T47D (cell line): ENCODE data around the gene PINK1.
"Not testable (repeated sequence)": the region's sequence is repeated elsewhere in the genome, so short reads cannot be mapped to it uniquely, and the experiment has no call there.

ENCODE experiments used
- DNase-seq, 2 experiments: peaks; one replicate each; pipeline versions ENCODE4 v3.0.0 to v3.0.0-alpha.2; 2011 to 2012; ENCODE audit warnings: low read depth in 1 of 2, low spot score in 1 of 2
- JUND ChIP-seq: IDR thresholded peaks from 2 replicates; pipeline ENCODE4 v1.6.1; 2012; ENCODE audit warnings: low read depth
- in situ Hi-C: cut with HindIII; loops from 2 replicates; pipeline ENCODE4 v1.10.0; 2016; ENCODE audit warnings: low sequenced_read_pairs, low pct_unique_long_range_greater_than_20kb

PINK1 gene

DNA sequence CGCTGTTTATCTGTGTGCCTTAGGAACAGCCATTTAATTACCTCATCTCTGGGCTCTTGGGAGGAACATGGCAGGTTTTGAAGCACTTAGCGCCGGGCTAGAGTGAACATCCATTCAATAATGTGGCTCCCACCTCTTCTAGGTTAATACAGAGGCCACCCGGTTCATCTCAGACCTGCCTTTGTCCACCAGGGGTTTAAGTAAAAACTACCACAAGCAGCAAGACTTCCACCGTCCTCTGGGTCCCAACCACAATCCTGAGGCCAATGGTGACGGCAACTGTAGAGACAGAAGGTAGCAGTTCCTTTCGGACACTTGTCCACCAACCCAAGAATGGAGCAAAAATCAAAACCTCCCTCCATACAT is 28.8 kb downstream of the PINK1 start:
- in situ Hi-C loops = no loop called here
- no peak for TF ChIP-seq JUND
- no peak for DNase-seq

DNA sequence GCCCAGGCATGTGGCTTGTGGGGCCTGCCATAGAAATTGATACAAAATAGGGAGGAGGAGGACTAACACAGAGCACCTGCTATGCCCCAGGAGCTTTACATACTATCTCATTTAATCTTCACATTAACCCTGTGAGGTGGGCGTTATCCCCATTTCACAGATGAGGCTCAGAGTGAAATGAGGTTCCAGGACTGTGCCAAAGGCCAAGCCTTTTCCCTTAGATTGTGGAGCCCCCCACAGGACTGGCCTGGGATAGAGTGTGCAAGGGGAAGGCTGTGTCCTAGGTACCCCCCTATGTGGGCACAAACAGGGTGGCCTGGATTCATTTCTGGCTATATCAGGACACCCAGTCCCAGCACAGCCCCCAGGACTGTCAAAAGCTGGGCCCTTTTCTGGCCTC is 30.1 kb downstream of the PINK1 start:
- TF ChIP-seq JUND = no peak
- DNase-seq = no peak
- in situ Hi-C loops = no loop called here

DNA sequence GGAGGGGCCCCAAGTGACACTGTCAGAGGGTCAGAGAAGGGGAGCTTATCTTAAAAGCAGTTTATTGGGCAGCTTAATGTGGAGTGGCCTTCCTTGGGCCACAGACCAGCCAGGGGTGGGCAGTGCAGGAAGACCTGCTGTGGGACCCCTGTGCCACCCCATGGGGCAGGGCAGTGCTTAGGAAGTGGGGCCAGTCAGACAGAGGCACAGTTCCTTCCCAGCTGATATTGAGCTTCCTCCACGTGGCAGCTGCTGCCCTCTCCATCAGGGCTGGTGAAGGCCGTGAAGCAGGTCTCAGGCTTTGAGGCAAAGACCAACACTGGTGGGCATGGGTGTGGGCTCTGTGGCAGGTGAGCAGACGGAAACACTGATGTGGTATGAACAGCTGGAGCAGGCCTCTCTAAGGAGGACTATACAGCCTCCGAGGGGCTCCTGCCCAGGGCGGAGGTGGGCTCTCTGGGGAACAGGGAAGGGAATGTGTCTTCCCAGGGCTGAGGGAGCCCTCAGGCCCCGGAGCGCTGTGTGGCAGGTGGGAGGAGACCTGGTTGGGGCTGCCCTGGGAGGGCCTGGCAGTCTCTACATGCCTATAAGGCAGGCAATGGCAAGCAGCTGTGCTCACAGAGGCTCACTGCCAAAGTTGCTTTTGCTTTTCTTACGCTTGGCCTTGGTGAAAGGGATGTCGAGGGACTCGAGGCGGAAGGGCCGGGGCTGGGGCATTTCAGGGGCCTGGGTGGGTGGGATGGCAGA is 30.9 kb downstream of the PINK1 start:
- DNase-seq = no peak
- TF ChIP-seq JUND = no peak
- in situ Hi-C loops = no loop called here

DNA sequence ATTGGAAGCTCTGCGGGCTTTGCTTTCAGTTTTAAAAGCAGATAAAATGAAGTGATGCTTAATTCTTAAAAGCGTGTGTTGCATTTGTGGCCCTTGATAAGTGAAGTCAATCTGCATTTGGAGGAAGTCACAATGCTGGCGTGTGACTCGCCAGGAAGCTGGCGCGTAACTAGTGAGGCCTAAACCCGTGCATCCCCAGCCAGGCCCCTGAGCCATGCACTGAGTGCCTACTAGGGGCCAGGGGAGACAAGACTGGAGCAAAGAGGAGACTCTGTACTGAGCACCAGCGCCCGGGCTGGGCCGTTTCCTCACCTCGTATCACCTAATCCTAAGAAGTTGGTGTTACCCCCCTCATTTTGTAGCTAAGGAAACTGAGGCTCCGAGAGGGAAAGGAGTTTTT is 32.5 kb downstream of the PINK1 start:
- in situ Hi-C loops = no loop called here
- no peak for DNase-seq
- TF ChIP-seq JUND = no peak

DNA sequence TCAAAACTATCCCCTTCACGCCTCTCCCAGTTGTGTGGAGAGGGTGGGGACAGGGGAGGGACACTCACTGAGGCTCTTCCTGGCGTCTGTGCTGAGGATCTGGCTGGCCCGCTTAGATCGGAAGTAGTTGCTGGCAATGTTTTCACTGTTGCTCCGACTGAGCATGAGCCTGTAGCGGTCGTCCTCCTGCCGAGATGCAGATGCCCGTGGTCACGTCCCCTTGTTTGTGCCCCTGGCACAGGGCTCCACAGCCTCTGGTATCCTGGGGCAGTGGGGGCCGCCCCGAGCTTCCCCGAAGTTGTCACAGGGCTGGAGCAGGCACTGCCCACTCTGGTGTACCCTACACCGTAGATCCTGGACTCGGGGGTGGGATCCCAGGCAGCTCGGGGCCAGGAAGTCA is 32.9 kb downstream of the PINK1 start:
- DNase-seq = no peak
- TF ChIP-seq JUND = no peak
- in situ Hi-C loops = no loop called here

DNA sequence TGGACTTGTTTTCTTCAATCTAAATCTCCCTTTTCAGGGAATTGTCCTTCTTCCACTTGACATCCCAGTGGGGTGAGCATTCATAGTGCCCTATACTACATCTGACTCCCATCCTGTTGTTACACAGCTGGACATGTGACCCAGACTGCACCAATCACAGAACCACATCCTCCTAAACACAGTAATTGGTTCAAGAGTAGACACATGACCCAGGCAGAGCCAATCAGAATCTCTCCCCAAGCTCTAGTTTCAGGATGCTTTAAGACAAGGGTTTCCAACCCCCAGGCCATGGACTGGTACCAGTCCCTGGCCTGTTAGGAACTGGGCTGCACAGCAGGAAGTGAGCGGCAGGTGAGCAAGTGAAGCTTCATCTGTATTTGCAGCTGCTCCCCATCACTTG is 33.5 kb downstream of the PINK1 start:
- peak in 1 of 2 experiments; percentile 50 for DNase-seq
- in situ Hi-C loops = no loop called here
- TF ChIP-seq JUND = no peak

DNA sequence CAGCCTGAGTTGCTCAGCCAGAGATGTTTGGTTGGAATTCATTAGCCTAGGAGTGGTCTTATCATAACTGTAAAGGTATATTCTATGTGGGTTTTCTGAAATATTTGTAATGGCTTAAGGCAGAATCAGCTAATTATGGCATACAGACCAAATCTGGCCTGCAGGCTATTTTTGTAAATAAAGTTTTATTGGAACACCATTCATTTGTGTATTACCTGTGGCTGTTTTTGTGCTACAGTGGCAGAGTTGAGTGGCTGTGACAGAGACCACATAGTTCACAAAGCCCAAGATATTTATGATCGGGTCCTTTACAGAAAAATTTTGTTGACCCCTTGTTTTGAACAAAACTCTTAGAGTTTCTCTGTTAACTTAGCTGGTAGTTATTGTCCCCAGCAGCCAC is 35.3 kb downstream of the PINK1 start:
- no peak for TF ChIP-seq JUND
- in situ Hi-C loops = no loop called here
- no peak for DNase-seq

DNA sequence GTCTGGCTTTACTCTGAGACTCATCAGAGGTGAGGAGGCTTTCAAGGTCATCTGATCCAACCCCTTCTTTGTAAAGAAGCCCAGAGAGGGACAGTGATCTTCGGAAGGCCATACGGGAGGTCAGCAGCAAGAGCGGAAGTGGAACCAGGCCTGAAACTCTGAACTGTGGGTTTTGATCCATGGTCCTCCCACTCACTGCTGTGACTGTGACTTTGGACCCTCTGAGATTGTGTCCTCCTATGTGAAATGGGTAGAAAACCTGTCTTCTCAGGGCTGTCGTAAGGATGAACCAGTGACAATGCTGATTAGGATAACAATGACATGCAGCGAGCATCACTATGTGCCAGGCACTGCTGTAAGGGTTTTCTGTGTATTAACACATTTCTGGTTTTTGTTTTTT is 37.7 kb downstream of the PINK1 start:
- in situ Hi-C loops = no loop called here
- TF ChIP-seq JUND = no peak
- no peak for DNase-seq

DNA sequence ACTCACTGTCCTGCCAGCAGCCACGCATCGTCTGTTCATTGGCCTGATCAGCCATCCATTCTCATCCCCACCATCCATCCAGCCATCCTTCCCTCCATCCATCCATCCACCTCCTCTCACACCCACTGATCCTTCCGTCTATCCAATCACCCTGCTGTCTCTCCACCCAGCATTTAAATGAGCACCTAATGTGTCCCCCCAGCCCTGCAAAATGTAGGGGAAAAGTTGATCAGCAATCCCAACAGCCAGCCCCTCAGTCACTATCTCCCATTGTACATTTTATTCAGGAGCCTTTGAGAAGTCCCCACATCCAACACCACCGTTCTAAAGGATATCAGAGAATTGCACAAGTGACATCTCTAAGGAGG is 39.0 kb downstream of the PINK1 start:
- no peak for DNase-seq
- in situ Hi-C loops = no loop called here

DNA sequence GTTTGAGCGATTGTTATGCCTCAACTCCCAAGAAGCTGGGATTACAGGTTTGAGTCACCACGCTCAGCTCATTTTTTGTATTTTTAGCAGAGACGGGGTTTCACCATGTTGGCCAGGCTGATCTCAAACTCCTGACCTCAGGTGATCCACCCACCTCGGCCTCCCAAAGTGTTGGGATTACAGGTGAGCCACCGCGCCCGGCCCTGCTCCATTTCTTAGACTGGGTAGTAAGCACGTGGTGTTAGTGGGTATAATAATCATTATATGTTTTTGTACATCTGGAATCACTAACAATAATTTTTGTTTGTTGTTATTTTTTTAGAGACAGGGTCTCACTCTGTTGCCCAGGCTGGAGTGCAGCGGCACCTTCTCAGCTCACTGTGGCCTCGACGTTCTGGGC is 40.4 kb downstream of the PINK1 start:
- in situ Hi-C loops, DNase-seq: not testable (repeated sequence)

More for the DNA sequence above, 39.0 kb downstream of the PINK1 start:
- no peak for TF ChIP-seq JUND

DNA sequence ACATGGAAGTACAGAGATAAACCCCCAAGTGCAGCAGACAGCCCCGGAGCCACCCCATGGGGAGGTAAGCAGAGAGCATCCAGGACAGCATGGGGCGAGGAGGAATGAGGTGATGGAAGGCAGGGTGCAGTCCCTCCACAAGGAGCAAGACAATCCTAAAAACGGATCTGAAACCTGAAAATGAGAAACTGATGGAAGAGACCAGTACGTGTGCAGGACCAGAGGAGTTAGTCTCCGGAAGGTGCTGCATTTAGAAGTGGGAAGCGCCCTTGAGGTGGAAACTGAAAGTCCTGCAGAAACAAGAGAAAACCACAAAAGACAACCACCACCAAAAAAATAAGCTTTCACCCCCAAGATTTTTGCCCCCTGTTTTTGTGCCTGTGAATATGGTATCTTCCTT is 45.3 kb downstream of the PINK1 start:
- in situ Hi-C loops = no loop called here
- no peak for DNase-seq
- no peak for TF ChIP-seq JUND

DNA sequence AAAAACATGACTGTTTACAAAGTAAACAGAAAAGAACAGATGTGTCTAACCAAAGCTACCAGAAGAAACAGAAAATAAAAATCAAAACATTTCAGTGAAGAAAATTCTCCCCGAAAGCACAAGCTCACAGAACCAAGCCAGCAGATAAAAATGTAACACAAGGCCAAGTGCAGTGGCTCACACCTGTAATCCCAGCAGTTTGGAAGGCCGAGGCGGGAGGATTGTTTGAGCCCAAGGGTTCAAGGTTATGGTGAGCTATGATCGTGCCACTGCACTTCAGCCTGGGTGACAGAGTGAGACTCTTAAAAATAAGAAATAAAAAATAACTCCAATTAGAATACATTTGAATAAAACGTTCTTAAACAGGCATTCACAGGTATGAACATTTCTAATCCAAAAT is 47.0 kb downstream of the PINK1 start:
- in situ Hi-C loops = no loop called here
- DNase-seq = no peak
- TF ChIP-seq JUND = no peak

DNA sequence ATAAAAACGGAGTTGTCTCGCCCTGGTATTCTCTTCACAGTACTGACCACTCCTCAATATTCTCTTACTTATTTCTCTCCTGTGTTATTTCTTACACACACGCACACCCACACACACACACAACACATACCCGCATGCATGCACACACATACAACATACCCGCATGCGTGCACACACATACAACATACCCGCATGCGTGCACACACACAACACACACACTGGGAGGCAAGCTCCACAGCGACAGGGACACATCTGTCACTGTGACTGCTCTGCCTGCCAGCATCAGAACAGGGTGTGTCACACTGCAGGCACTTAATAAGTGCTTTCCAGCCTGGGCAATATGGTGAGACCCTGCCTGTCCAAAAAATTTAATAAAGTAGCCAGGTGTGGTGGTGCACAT is 48.7 kb downstream of the PINK1 start:
- in situ Hi-C loops = no loop called here
- TF ChIP-seq JUND = no peak
- no peak for DNase-seq

DNA sequence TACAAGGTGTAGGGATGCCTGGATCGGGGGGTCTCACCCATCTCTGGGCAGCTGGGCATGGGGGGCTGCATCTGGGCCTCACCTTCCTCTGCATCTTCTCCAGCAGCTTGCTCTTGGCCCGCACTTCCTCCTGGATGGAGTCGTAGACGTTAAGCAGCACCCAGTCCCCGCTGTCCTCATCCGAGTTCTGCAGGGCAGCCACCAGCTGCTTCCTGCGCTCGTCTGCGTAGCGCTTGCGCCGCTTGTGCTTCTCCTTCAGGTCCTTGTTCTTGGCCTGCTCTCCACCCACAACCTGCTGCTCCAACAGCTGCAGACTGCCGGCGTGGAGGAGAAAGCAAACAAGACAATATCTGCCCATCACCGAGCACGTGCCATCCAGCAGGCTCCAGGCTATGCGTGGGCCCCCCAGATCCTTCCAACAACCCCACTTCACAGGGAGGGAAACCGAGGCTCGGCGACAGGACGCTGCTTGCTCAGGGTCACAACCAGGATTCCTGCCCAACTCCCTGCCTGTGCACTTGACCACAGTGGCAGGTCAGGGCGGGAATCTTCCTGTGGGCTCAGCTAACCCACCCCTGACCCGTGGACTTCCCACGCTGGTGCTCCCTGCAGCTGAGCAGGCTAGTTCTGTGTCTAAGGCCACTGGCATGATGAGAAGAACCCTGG is 49.4 kb downstream of the PINK1 start:
- TF ChIP-seq JUND = no peak
- DNase-seq = no peak

More for the DNA sequence above, 49.4 kb downstream of the PINK1 start:
- in situ Hi-C loops = no loop called here
